Testis (tissue), 2 donors: ENCODE measurements around the gene FSTL4.

Experiments
- CTCF ChIP-seq, 3 experiments: fragments of 450-650 bp in 2 of 3; fragments of 200-600 bp in 1 of 3; sonication (generic) in 1 of 3; IDR thresholded peaks; one replicate each; pipeline ENCODE4 v1.5.1; 2016 to 2019; ENCODE audit warnings: antibody characterized with exemption in 3 of 3, mild to moderate bottlenecking in 2 of 3, moderate library complexity in 1 of 3
- POLR2A ChIP-seq: fragments of 450-650 bp; IDR thresholded peaks from one replicate; pipeline ENCODE4 v1.6.1; 2017; ENCODE audit warnings: antibody characterized with exemption, mild to moderate bottlenecking, moderate library complexity

GRCh38 chr5:133613743-133614142 lies 1.4 kb upstream of the FSTL4 start:
- TF ChIP-seq CTCF (IDR thresholded peaks at IDR 0.05) (no peak), POLR2A (no peak)
